Psoas muscle (tissue), 8 donors: ENCODE data around the gene ASB2. TPM values are rescaled to one million over a fixed set of nuclear protein-coding genes. Genes with fewer than 3 reads are reported as not detected.

Source experiments
- ATAC-seq, 4 donors: fragments of 200-7000 bp; cut with Tn5 transposase; one replicate each; pipeline ENCODE4 v1.9.1; 2020; ENCODE audit warnings: moderate library complexity in 3 of 4, mild to moderate bottlenecking in 2 of 4
- DNase-seq, 2 donors: peaks; one replicate each; pipeline ENCODE4 v3.0.0-alpha.2; 2020
- H3K27ac ChIP-seq: fragments of 200-600 bp; one replicate; pipeline ENCODE4 v1.8.0; 2022
- H3K27me3 ChIP-seq, 3 donors: fragments of 200-600 bp in 1 of 3; one replicate each; pipeline versions ENCODE4 v1.6.1 to v1.8.0; 2013 to 2022; ENCODE audit warnings: low read length in 2 of 3, mild to moderate bottlenecking in 2 of 3, moderate library complexity in 1 of 3; ENCODE audit not compliant: insufficient read depth in 3 of 3
- H3K36me3 ChIP-seq, 2 donors: fragments of 200-600 bp in 1 of 2; one replicate each; pipeline versions ENCODE4 v1.6.1 to v1.8.0; 2013 to 2022; ENCODE audit warnings: low read depth in 1 of 2, mild to moderate bottlenecking in 1 of 2, moderate library complexity in 1 of 2; ENCODE audit not compliant: insufficient read depth in 1 of 2
- H3K4me1 ChIP-seq: fragments of 200-600 bp; one replicate; pipeline ENCODE4 v1.8.0; 2022
- H3K4me3 ChIP-seq: fragments of 200-600 bp; one replicate; pipeline ENCODE4 v1.8.0; 2022; ENCODE audit warnings: mild to moderate bottlenecking
- H3K9me3 ChIP-seq: fragments of 200-600 bp; one replicate; pipeline ENCODE4 v1.8.0; 2022
- CTCF ChIP-seq: fragments of 200-600 bp; IDR thresholded peaks from one replicate; pipeline ENCODE4 v1.8.0; 2022; ENCODE audit warnings: antibody characterized with exemption
- WGBS, 3 donors: extraction: QIAGEN DNeasy Blood & Tissue Kit; methylation state at CpG; one replicate each; pipeline versions ENCODE4 v1.1.6 to v1.1.7; 2013; 5-methylcytosine and 5-hydroxymethylcytosine counted together
- intact Hi-C, 2 donors: fragments of 100-400 bp; cut with DNase I; formaldehyde crosslinking; loops; one replicate each; pipeline versions ENCODE4 v1.11.0 to v1.14.2; 2022
- polyA plus RNA-seq, 3 donors: library from polyadenylated mRNA; stranded (reverse); fragments of 200-250 nt; gene quantifications; one replicate each; pipeline ENCODE4 v1.2.3, GENCODE V29; 2013
- total RNA-seq, 4 donors: library from RNA; stranded (reverse); fragmentation: NEBNext Ultra II Directional in 2 of 4; extraction: Animal tissue kit (Norgen Biotek cat#: 25700) in 2 of 4; gene quantifications; one replicate each; pipeline versions ENCODE4 v1.2.1 to v1.2.4, GENCODE V29; 2021 to 2023
- donor health status: healthy with polysubstance abuse.
- donor health status: DM: no; HTN: no; CAD: no; lungs with moderate emphysema.
- donor health status: Bipolar disorder and iron deficiency.
- donor health status: healthy.
- donor health status: DM: yes; HTN: yes; CAD: no.
- donor health status: DM: no; HTN: no; CAD: no.
- donor health status: DM: no; HTN: no; CAD: no.
- donor health status: DM: yes; HTN: yes; CAD: no.

The ASB2 gene
- total and polyA plus RNA-seq, 7 donors, result 41.2 to 460 (median 230) TPM

GRCh38 chr14:93903342-93904184, 72.8 kb downstream of the ASB2 start:
- no peak for ATAC-seq
- H3K4me1 ChIP-seq, result no peaks in the 10 kb centered on the region
- no peak for DNase-seq

GRCh38 chr14:93902619-93903307, 73.6 kb downstream of the ASB2 start:
- no peaks in the 10 kb centered on the region for H3K36me3 ChIP-seq
- no peaks in the 10 kb centered on the region for H3K4me1 ChIP-seq
- no peak overlapping the region for H3K4me3 ChIP-seq
- TF ChIP-seq CTCF, result no peak
- DNase-seq (no peak), ATAC-seq (no peak)
- intact Hi-C loops, result loop anchor here in 1 of 2 donors (10.0 kb wide), 1 partner anchor 118 kb away; the partner anchor contains the start of gene PRIMA1
- no peaks in the 10 kb centered on the region for H3K9me3 ChIP-seq
- no peak overlapping the region for H3K27ac ChIP-seq
- 78 to 83% (median 79%) methylated on average over 13 of the region's 13 CpGs for WGBS, 3 donors
- peaks cover 0 to 2% (median 0%) of the 10 kb centered on the region in 3 donors for H3K27me3 ChIP-seq

More at GRCh38 chr14:93903342-93904184, 72.8 kb downstream of the ASB2 start:
- Histone ChIP-seq H3K9me3 (no peaks in the 10 kb centered on the region), H3K36me3 (no peaks in the 10 kb centered on the region), H3K27me3 (peaks cover 0 to 2% (median 0%) of the 10 kb centered on the region in 3 donors), H3K27ac (no peak overlapping the region), H3K4me3 (no peak overlapping the region)
- WGBS, 3 donors, result 46 to 49% (median 47%) methylated on average over 14 to 15 of the region's 15 CpGs
- intact Hi-C loops, result loop anchor here in 1 of 2 donors (10.0 kb wide), 1 partner anchor 119 kb away; the partner anchor contains the start of gene PRIMA1
- peak; percentile 17 for TF ChIP-seq CTCF

- H3K4me1 ChIP-seq, result no peaks in the 10 kb centered on the region
- no peaks in the 10 kb centered on the region for H3K36me3 ChIP-seq
- peaks cover 0 to 2% (median 0%) of the 10 kb centered on the region in 3 donors for H3K27me3 ChIP-seq
- ATAC-seq (no peak), DNase-seq (no peak)
- no peaks in the 10 kb centered on the region for H3K9me3 ChIP-seq
- 64 to 67% (median 64%) methylated on average over 6 of the region's 6 CpGs for WGBS, 3 donors
- no peak overlapping the region for H3K27ac ChIP-seq
- intact Hi-C loops, result loop anchor here in 1 of 2 donors (10.0 kb wide), 1 partner anchor 117 kb away; the partner anchor contains the start of gene PRIMA1
- H3K4me3 ChIP-seq, result no peak overlapping the region
- no peak for TF ChIP-seq CTCF
Observed at GRCh38 chr14:93901813-93902212, 74.6 kb downstream of the ASB2 start.

GRCh38 chr14:93898731-93899130, 77.6 kb downstream of the ASB2 start:
- Histone ChIP-seq H3K9me3 (no peaks in the 10 kb centered on the region), H3K36me3 (no peaks in the 10 kb centered on the region), H3K4me3 (no peak overlapping the region), H3K27ac (no peak overlapping the region), H3K27me3 (peaks cover 0 to 2% (median 0%) of the 10 kb centered on the region in 3 donors), H3K4me1 (no peaks in the 10 kb centered on the region)
- no peak for ATAC-seq
- intact Hi-C loops, result no loop called here
- no peak for DNase-seq
- 90 to 92% (median 92%) methylated on average over 5 of the region's 5 CpGs for WGBS, 3 donors
- TF ChIP-seq CTCF, result no peak
